Ectodermal cell (in vitro differentiated cells): ENCODE data around the gene IL15.
"Not testable (repeated sequence)": the region's sequence is repeated elsewhere in the genome, so short reads cannot be mapped to it uniquely, and the experiment has no call there.

Experiments
- H3K27ac ChIP-seq: 2 replicates; pipeline ENCODE4 v1.7.0; 2013; ENCODE audit warnings: mild to moderate bottlenecking, low read depth, low read length; ENCODE audit not compliant: insufficient read depth, poor library complexity, severe bottlenecking
- H3K27me3 ChIP-seq: 2 replicates; pipeline ENCODE4 v1.7.0; 2013; ENCODE audit warnings: mild to moderate bottlenecking, low read length; ENCODE audit not compliant: insufficient read depth, control insufficient read depth, poor library complexity, severe bottlenecking
- H3K36me3 ChIP-seq: one replicate; pipeline ENCODE4 v1.7.0; 2013; ENCODE audit warnings: low read length; ENCODE audit not compliant: control insufficient read depth, insufficient read depth
- H3K4me1 ChIP-seq: one replicate; pipeline ENCODE4 v1.7.0; 2013; ENCODE audit warnings: low read length; ENCODE audit not compliant: control insufficient read depth, insufficient read depth
- H3K4me3 ChIP-seq: 2 replicates; pipeline ENCODE4 v1.7.0; 2013; ENCODE audit warnings: low read depth, low read length, control low read depth; ENCODE audit not compliant: insufficient read depth
- H3K9me3 ChIP-seq: 2 replicates; pipeline ENCODE4 v1.7.0; 2013; ENCODE audit warnings: mild to moderate bottlenecking, low read length, moderate library complexity; ENCODE audit not compliant: control insufficient read depth
- WGBS, 2 experiments: methylation state at CpG; one replicate each; pipeline ENCODE4 v1.1.7; 2013; ENCODE audit warnings: missing lambda C conversion rate in 2 of 2; 5-methylcytosine and 5-hydroxymethylcytosine counted together

Gene IL15

DNA sequence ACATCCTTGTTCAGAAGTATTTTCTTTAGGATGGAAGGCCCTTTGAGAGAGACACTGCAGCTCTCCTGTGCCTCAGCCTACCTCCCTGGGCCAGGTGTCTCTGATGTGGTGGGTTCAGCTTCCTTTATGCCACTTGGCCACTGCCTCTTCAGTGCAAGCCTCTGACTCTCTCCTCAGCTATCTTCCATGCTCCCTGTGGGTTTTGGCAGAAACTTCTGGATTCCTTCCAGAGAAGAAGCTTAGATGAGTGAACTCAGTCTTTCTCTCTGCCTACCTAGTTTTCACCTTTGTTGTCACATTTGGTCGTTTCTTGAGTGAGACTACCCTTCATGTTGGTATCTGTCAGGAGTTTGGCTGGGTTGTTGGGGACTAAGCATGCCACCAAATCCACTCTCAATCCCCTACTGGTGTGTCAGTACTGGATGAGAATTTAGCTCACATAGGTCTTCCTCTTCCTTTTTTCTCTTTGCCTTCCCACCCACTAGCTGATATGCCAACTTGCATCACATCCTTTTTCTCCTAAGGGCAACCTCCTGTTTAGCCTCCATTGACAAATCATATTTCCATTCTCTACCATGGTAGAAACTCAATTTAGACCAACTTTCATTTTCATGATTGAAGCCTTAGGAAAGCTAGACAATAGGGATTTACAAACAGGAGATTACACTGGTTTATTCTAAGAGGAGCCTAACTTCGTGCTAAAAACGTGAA, 32.0 kb downstream of the IL15 start:
- Histone ChIP-seq H3K4me1 (no peaks in the 10 kb centered on the region), H3K9me3 (no peaks in the 10 kb centered on the region), H3K27ac (no peak overlapping the region), H3K36me3 (no peaks in the 10 kb centered on the region), H3K4me3 (no peak overlapping the region), H3K27me3 (no peaks in the 10 kb centered on the region)
- WGBS, 2 experiments = 87 to 94% methylated on average over 3 of the region's 3 CpGs

DNA sequence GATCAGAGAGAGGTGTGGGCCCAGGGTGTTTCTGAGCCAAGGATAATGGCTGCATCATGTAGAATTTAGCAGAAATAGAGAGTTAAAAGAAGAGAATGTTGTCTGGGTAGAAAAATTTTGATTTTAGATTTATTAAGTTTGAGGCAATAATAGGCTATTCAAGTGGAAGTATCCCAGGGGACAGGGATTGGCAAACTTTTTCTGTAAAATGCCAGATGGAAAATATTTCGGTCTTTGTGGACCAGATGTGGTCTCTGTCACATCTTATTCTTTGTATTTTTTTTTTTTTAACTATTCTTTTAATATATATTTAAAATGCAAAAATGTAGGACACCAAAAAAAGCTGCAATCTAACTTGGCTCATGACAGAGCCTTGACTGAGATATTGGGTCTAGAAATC, 33.1 kb downstream of the IL15 start:
- 100% methylated on average over 1 of the region's 1 CpG for WGBS, 2 experiments
- H3K9me3 ChIP-seq = no peaks in the 10 kb centered on the region

DNA sequence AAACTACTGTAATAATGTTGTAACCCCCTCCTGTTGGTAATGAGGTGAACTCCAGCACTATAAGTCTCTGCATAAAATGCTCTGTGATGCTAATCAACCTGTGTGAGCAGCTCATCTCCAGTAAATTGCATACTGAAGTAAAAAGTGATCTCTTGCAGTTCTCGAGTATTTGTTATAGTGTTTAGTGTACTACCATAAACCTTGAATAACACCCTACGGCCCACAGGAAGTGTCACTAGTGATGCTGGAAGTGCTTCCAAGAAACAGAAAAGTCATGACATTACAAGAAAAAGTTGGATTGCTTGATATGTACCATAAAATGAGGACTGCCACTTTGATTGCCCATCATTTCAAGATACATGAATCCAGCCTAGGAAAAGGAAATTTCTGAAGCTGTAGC, 39.0 kb downstream of the IL15 start:
- H3K4me1 ChIP-seq = no peaks in the 10 kb centered on the region
- H3K36me3 ChIP-seq = no peaks in the 10 kb centered on the region
- no peaks in the 10 kb centered on the region for H3K9me3 ChIP-seq
- H3K27ac ChIP-seq = no peak overlapping the region
- H3K27me3 ChIP-seq = no peaks in the 10 kb centered on the region
- 93 to 94% methylated on average over 2 of the region's 2 CpGs for whole genome bisulfite sequencing, 2 experiments
- H3K4me3 ChIP-seq = no peak overlapping the region

More for the DNA sequence above, 33.1 kb downstream of the IL15 start:
- Histone ChIP-seq H3K4me3 (no peak overlapping the region), H3K36me3 (no peaks in the 10 kb centered on the region), H3K27me3 (no peaks in the 10 kb centered on the region), H3K27ac (no peak overlapping the region), H3K4me1 (no peaks in the 10 kb centered on the region)

DNA sequence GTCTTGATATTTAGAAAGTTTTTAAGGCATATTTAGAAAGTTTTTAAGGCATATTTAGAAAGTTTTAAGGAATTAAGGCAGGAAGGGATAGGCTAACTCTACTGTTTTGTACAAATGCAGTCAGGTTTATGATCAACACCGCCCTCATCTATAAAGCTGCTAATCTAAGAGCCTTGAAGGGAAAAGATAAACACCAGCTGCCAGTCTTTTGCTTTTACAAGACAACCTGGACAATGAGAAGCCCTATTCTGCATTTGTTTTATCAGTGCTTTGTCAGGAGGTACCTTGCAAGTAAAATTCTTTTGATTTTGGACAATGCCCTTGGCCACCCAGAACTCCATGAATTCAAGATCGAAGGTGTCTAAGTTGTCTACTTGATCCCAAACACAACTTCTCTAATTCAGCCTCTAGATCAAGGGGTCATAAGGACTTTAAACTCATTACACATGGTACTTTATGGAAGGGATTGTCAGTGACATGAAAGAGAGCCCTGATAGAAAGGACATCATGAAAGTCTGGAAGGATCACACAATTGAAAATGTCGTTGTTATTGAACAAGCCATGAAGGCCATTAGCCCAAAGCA, 39.8 kb downstream of the IL15 start:
- Histone ChIP-seq H3K4me3 (no peak overlapping the region), H3K9me3 (no peaks in the 10 kb centered on the region), H3K36me3 (no peaks in the 10 kb centered on the region), H3K4me1 (no peaks in the 10 kb centered on the region), H3K27ac (no peak overlapping the region), H3K27me3 (no peaks in the 10 kb centered on the region)
- 74 to 77% methylated on average over 3 of the region's 3 CpGs for WGBS, 2 experiments

DNA sequence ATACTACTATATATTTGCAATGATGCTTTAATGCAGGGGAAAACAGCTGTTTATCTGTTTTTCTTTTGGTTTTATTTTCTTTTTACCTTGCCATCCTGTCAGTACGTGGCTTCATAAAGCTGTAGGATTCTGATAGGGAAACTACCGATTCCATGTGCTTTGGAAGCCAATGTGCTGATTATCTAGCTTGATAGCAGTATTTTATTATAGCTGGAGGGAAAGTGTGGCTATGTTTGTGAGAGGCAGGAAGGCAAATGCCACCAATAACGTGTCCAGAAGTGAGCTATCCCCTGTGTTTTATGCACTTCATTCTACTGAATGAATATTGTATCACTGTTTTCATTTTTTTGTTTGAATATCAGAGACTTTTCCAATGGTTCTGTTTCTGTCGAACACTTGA, 43.7 kb downstream of the IL15 start:
- WGBS, 2 experiments = 82 to 84% methylated on average over 4 of the region's 4 CpGs
- no peaks in the 10 kb centered on the region for H3K4me1 ChIP-seq
- no peaks in the 10 kb centered on the region for H3K27me3 ChIP-seq
- H3K36me3 ChIP-seq = no peaks in the 10 kb centered on the region
- no peak overlapping the region for H3K4me3 ChIP-seq
- no peak overlapping the region for H3K27ac ChIP-seq
- H3K9me3 ChIP-seq = no peaks in the 10 kb centered on the region

DNA sequence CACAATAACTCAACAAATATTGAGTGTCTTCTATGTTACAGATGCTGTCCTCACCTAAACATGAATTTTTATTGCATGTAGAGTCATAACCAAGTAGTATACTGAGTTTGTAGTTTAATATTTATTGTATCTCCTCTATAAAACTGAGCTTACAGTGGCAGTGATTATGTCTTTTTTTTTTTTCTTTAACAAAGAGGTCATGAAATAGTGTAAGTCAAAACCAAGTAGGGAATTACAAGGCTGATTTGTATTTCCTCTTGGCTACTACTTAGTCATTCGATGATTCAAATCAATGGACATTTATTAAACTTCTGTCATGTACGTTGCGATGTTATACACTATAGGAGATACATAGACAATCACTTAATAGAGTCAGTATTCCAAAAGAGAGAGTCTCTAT, 48.4 kb downstream of the IL15 start:
- no peaks in the 10 kb centered on the region for H3K4me1 ChIP-seq
- H3K27ac ChIP-seq = no peak overlapping the region
- H3K27me3 ChIP-seq = no peaks in the 10 kb centered on the region
- WGBS, 2 experiments = 94 to 97% methylated on average over 3 of the region's 3 CpGs
- H3K4me3 ChIP-seq = no peak overlapping the region
- no peaks in the 10 kb centered on the region for H3K36me3 ChIP-seq
- no peaks in the 10 kb centered on the region for H3K9me3 ChIP-seq

DNA sequence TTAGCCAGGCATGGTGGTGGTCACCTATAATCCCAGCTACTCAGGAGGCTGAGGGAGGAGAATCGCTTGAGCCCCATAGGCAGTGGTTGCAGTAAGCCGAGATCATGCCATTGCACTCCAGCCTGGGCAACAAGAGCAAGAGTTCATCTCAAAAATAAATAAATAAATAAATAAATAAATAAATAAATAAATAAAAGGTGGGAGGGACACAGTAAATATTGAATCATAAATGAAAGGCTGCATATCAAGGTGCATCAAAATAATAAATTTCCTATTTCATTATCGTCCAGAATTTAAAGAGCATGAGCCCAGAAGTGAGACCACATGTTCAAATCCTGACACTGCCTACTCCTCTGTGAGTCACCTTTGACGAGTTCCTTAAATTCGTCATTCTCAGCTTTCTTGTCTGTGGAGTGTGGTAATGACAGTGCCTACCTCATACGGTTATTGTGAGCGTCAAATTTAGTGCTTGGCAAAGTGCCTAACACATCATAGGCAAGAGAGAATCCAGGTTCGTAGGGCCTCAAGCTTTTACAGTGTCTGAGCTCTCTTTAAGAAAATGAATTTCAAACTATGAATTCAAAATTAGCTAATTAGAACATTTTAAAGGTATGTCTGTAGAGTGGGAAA, 49.9 kb downstream of the IL15 start:
- Histone ChIP-seq H3K27ac (no peak overlapping the region), H3K9me3 (no peaks in the 10 kb centered on the region), H3K36me3 (no peaks in the 10 kb centered on the region), H3K27me3 (no peaks in the 10 kb centered on the region), H3K4me3 (no peak overlapping the region), H3K4me1 (no peaks in the 10 kb centered on the region)
- WGBS, 2 experiments = 93% methylated on average over 8 of the region's 8 CpGs

DNA sequence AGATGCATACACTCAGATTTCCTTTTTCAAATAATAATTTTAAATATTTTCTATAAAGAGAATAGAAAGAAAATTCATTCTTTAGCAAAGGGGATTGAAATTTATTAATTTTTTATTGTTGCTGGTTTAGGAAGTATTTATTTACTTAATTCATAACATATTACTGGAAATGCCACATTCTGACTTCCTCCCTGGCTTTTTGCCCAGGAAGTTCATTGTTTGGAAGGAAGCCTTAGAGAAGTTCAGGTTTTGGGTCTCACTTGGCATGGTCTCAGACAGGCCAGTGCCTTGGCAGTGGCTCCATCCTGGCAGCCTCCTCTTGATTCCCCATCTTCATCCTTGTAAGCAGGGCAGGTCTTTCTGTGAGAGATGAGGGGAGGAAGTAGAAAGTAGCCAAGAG, 50.5 kb downstream of the IL15 start:
- H3K4me1 ChIP-seq = no peaks in the 10 kb centered on the region
- H3K27me3 ChIP-seq = no peaks in the 10 kb centered on the region
- H3K4me3 ChIP-seq = no peak overlapping the region
- no peak overlapping the region for H3K27ac ChIP-seq
- H3K9me3 ChIP-seq = no peaks in the 10 kb centered on the region
- no peaks in the 10 kb centered on the region for H3K36me3 ChIP-seq

DNA sequence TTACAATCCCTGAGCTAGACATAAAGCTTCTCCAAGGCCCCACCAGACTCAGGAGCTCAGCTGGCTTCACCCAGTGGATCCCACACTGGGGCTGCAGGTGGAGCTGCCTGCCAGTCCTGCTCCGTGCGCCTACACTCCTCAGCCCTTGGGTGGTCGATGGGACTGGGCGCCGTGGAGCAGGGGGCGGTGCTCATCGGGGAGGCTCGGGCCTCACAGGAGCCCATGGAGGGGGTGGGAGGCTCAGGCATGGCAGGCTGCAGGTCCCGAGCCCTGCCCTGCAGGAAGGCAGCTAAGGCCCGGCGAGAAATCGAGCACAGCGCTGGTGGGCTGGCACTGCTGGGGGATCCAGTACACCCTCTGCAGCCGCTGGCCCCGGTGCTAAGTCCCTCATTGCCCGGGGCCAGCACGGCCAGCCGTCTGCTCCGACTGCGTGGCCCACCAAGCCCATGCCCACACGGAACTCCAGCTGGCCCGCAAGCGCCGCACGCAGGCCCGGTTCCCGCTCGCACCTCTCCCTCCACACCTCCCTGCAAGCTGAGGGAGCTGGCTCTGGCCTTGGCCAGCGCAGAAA, 53.4 kb downstream of the IL15 start:
- not testable (repeated sequence) for H3K4me1 ChIP-seq, H3K9me3 ChIP-seq, H3K27me3 ChIP-seq, H3K27ac ChIP-seq, H3K36me3 ChIP-seq, H3K4me3 ChIP-seq
- 93% methylated on average over 26 to 29 of the region's 29 CpGs for WGBS, 2 experiments

DNA sequence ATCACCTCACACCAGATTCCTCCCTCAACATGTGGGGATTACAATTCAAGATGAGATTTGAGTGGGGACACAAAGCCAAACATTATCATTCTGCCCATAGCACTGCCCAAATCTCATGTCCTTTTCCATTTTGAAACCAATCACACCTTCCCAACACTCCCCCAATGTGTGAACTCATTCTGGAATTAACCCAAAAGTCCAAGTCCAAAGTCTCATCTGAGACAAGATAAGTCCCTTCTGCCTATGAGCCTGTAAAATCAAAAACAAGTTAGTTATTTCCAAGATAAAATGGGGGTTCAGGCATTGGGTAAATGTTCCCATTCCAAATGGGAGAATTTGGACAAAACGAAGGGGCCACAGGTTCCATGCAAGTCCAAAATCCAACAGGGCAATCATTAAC, 54.9 kb downstream of the IL15 start:
- not testable (repeated sequence) for H3K36me3 ChIP-seq, H3K27ac ChIP-seq, H3K4me1 ChIP-seq, H3K4me3 ChIP-seq, H3K9me3 ChIP-seq, H3K27me3 ChIP-seq
- WGBS, 2 experiments = 91 to 92% methylated on average over 1 of the region's 1 CpG
